Gastroesophageal sphincter (tissue), 4 donors: ENCODE measurements around the gene ACOT11. TPM values are rescaled to one million over a fixed set of nuclear protein-coding genes. Genes with fewer than 3 reads are reported as not detected.

Source experiments
- ATAC-seq: fragments of 150-250 bp; one replicate; pipeline ENCODE4 v1.9.1; 2016; ENCODE audit warnings: mild to moderate bottlenecking, moderate library complexity
- H3K27ac ChIP-seq, 4 donors: fragments of 200-600 bp; sonication (generic) in 3 of 4; 1 replicate in 3 of 4; 2 replicates in 1 of 4; pipeline ENCODE4 v1.5.1; 2016 to 2019
- H3K27me3 ChIP-seq: fragments of 200-600 bp; sonication (generic); one replicate; pipeline ENCODE4 v1.5.1; 2019
- H3K36me3 ChIP-seq, 2 donors: fragments of 200-600 bp; sonication (generic); one replicate each; pipeline ENCODE4 v1.5.1; 2019; ENCODE audit warnings: control low read depth in 1 of 2
- H3K4me1 ChIP-seq, 3 donors: fragments of 200-600 bp; sonication (generic); 1 replicate in 2 of 3; 2 replicates in 1 of 3; pipeline ENCODE4 v1.5.1; 2016 to 2019; ENCODE audit warnings: control low read depth in 2 of 3
- H3K4me3 ChIP-seq, 2 donors: fragments of 200-600 bp; sonication (generic); one replicate each; pipeline ENCODE4 v1.5.1; 2019; ENCODE audit warnings: mild to moderate bottlenecking in 1 of 2, moderate library complexity in 1 of 2
- H3K9me3 ChIP-seq, 3 donors: fragments of 200-600 bp; sonication (generic); one replicate each; pipeline ENCODE4 v1.5.1; 2017 to 2019; ENCODE audit warnings: control low read depth in 2 of 3
- EP300 ChIP-seq: sonication (generic); formaldehyde crosslinking; IDR thresholded peaks from one replicate; pipeline ENCODE4 v1.6.1; 2017; ENCODE audit warnings: antibody characterized with exemption, mild to moderate bottlenecking
- POLR2A ChIP-seq, 2 donors: fragments of 450-650 bp; IDR thresholded peaks; one replicate each; pipeline ENCODE4 v1.6.1; 2017; ENCODE audit warnings: antibody characterized with exemption in 2 of 2, mild to moderate bottlenecking in 2 of 2, moderate library complexity in 1 of 2
- POLR2AphosphoS5 ChIP-seq: sonication (generic); formaldehyde crosslinking; IDR thresholded peaks from one replicate; pipeline ENCODE4 v1.6.1; 2017; ENCODE audit warnings: antibody characterized with exemption
- WGBS, 2 donors: methylation state at CpG; one replicate each; pipeline ENCODE4 v1.1.5; 2018; ENCODE audit warnings: low coverage in 1 of 2; 5-methylcytosine and 5-hydroxymethylcytosine counted together
- total RNA-seq, 4 donors: library from RNA; depleted of rRNA; stranded (reverse); fragments of >200 nt; gene quantifications; one replicate each; pipeline ENCODE4 v1.1.0, GENCODE V29; 2016
- TF ChIP-seq, protein P1 (sequence below), 4 experiments: fragments of 200-600 bp in 2 of 4; fragments of 450-650 bp in 2 of 4; sonication (generic) in 1 of 4; IDR thresholded peaks; one replicate each; pipeline ENCODE4 v1.5.1; 2017 to 2019; ENCODE audit warnings: antibody characterized with exemption in 4 of 4, mild to moderate bottlenecking in 2 of 4, moderate library complexity in 2 of 4

Gene ACOT11
- total RNA-seq, 4 donors from 2014 or later = 4.4 to 40.5 (median 10.9) TPM

DNA sequence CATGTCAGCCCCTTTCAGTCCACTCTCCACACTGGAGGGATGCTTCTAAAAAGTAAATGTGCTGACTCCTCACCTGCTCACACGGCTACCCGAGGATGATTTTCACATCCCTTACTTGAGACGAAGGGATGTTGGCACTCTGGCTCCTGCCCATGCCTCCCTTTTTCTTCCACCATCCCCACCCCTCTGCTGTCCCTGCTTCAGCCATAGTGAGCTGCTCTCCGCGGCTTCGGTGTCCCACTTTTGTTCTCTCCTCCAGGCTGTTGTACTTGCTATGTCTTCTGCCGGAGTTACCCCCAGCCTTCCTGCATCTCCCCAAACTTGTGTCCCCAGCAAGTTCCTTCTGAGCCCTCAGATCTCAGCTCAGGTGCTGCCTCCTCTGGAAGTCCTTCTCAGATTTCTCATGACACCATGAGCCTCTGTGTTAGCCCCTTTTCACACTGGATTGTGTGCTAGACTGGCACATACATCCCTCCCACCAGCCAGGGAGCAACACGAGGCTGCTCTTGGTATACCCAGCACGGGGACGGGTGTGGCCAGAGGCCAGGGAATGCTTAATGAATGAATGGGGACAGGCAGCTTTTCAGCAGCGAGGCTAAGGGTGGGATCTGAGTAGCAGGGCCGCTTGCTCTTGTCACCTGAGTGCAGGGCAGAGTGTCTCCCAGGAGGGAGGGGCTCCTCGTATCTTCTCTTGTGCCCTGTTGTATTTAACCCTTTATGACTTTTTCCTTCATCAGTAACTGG is 1.3 kb downstream of the ACOT11 start:
- no peak for ATAC-seq
- WGBS, 2 donors = 38 to 39% methylated on average over 8 to 10 of the region's 13 CpGs
- peak overlapping the region; percentile 40 to 89 (median 88) for H3K27ac ChIP-seq
- H3K9me3 ChIP-seq = no peaks in the 10 kb centered on the region
- peaks cover 4 to 51% (median 7%) of the 10 kb centered on the region in 3 donors for H3K4me1 ChIP-seq
- H3K36me3 ChIP-seq = no peaks in the 10 kb centered on the region
- H3K4me3 ChIP-seq = peak overlapping the region; percentile 23 to 51
- no peaks in the 10 kb centered on the region for H3K27me3 ChIP-seq
- TF ChIP-seq POLR2AphosphoS5 (no peak), EP300 (no peak), POLR2A (IDR thresholded peaks at IDR 0.05) (no peak)
- TF ChIP-seq, protein P1, sequence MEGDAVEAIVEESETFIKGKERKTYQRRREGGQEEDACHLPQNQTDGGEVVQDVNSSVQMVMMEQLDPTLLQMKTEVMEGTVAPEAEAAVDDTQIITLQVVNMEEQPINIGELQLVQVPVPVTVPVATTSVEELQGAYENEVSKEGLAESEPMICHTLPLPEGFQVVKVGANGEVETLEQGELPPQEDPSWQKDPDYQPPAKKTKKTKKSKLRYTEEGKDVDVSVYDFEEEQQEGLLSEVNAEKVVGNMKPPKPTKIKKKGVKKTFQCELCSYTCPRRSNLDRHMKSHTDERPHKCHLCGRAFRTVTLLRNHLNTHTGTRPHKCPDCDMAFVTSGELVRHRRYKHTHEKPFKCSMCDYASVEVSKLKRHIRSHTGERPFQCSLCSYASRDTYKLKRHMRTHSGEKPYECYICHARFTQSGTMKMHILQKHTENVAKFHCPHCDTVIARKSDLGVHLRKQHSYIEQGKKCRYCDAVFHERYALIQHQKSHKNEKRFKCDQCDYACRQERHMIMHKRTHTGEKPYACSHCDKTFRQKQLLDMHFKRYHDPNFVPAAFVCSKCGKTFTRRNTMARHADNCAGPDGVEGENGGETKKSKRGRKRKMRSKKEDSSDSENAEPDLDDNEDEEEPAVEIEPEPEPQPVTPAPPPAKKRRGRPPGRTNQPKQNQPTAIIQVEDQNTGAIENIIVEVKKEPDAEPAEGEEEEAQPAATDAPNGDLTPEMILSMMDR (IDR thresholded peaks at IDR 0.05) = no peak

DNA sequence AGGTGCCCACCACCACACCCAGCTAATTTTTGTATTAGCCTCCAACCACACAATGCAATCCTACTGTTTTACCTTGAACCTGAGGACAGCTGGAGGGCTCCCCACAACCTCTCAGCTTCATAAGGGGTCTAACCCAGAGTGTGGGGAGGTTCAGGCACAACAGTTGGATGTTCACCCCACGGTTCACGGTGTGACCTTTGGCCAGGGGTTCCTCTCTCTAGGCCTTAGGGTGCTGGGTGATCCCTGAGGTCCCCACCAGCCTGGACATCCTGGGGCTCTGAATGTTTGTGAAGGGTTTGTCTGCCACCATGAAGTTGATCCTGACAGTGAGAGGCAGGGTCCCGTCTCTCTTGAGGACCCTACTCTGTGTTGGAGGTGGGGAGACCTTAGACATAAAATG is 3.9 kb downstream of the ACOT11 start:
- Histone ChIP-seq H3K27ac (no peak overlapping the region), H3K4me3 (no peak overlapping the region)
- no CpG with 5 or more reads among the region's 3 CpGs for WGBS, 2 donors

DNA sequence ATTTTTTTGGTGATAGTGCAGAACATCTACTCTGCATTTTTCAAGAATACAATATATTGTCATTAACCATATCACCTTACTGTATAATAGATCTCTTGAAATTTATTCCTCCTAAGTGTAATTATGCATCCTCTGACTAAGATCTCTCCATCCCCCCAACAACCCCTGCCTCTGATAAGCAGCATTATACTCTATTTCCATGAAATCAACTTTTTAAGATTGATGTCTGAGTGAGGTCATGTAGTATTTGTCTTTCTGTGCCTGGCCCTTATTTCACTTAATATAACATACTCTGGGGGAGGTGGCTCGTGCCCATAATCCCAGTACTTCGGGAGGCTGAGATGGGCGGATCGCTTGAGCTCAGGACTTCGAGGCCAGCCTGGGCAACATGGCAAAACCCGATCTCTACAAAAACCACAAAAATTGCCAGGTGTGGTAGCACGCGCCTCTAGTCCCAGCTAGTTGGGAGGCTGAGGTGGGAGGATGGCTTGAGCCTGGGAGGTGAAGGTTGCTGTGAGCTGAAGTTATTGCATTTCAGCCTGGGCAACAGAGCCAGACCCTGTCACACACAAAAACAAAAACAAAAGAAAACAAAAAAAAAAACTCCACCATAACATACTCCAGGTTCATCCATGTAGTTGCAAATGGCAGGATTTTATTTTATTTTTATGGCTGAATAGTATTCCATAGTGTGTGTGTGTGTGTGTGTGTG is 5.7 kb downstream of the ACOT11 start:
- Histone ChIP-seq H3K9me3 (no peaks in the 10 kb centered on the region), H3K4me3 (no peak overlapping the region), H3K27me3 (no peaks in the 10 kb centered on the region), H3K4me1 (peaks cover 4 to 40% (median 8%) of the 10 kb centered on the region in 3 donors), H3K36me3 (no peaks in the 10 kb centered on the region), H3K27ac (no peak overlapping the region)
- TF ChIP-seq POLR2A (IDR thresholded peaks at IDR 0.05) = no peak
- WGBS, 2 donors = 80% methylated on average over 4 of the region's 8 CpGs; no CpG with 5 or more reads in 1 of the 2 donors
- ATAC-seq = no peak

More for the DNA sequence above, 3.9 kb downstream of the ACOT11 start:
- TF ChIP-seq POLR2A (IDR thresholded peaks at IDR 0.05) (no peak), EP300 (no peak)
- TF ChIP-seq, protein P1 (IDR thresholded peaks at IDR 0.05) = no peak
- no peaks in the 10 kb centered on the region for H3K36me3 ChIP-seq
- ATAC-seq = no peak
- H3K27me3 ChIP-seq = no peaks in the 10 kb centered on the region
- peaks cover 4 to 43% (median 7%) of the 10 kb centered on the region in 3 donors for H3K4me1 ChIP-seq
- H3K9me3 ChIP-seq = no peaks in the 10 kb centered on the region

DNA sequence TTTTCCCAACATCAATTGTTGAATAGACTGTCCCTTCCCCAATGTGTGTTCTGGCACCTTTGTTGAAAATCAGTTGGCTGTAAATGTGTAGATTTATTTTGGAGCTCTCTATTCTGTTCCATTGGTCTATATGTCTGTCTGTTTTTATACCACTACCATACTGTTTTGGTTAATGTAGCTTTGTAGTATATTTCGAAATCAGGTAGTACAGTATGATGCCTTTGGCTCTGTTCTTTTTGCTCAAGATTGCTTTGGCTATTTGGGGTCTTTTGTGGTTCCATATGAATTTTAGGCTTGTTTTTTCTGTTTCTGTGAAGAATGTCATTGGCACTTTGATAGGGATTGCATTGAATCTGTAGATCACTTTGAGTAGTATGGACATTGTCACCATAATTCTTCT is 8.1 kb downstream of the ACOT11 start:
- TF ChIP-seq EP300 (no peak), POLR2AphosphoS5 (no peak), POLR2A (IDR thresholded peaks at IDR 0.05) (no peak)
- TF ChIP-seq, protein P1 (IDR thresholded peaks at IDR 0.05) = no peak
- H3K36me3 ChIP-seq = no peaks in the 10 kb centered on the region
- no peaks in the 10 kb centered on the region for H3K27me3 ChIP-seq
- H3K9me3 ChIP-seq = no peaks in the 10 kb centered on the region
- 100% methylated on average over 1 of the region's 1 CpG for WGBS, 2 donors
- H3K4me3 ChIP-seq = no peak overlapping the region
- no peak for ATAC-seq
- H3K27ac ChIP-seq = no peak overlapping the region
- H3K4me1 ChIP-seq = peaks cover 9 to 37% (median 10%) of the 10 kb centered on the region in 3 donors

DNA sequence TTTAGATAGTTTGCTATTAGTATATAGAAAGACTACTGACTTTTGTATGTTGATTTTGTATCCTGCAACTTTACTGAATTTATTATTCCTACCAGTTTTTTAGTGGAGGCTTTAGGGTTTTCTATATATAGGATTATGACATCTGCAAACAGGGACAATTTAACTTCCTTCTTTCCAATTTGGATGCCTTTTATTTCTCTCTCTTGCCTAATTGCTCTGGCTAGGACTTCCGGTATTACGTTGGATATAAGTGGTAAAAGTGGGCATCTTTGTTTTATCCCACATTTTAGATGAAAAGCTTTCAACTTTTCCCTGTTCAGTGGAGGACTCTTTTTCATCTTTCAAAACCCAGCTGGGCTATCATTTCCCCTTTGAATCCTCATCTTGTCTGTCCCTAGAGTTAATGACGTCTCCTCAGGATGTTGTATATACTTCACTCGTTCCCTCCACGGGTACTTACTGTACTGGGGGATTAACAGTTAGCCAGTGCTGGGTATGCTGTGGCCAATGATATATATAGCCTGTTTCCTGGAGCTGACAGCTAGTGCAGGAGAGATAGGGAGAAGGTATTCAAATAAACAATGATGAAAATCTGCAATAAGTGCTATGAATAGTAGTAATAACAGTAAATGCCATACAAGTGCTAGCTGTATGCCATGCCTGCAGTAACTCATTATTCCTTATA is 9.8 kb downstream of the ACOT11 start:
- H3K4me1 ChIP-seq = peaks cover 9 to 36% (median 10%) of the 10 kb centered on the region in 3 donors
- no peaks in the 10 kb centered on the region for H3K9me3 ChIP-seq
- TF ChIP-seq, protein P1 (IDR thresholded peaks at IDR 0.05) = no peak
- peak; percentile 88 for TF ChIP-seq POLR2AphosphoS5
- H3K4me3 ChIP-seq = no peak overlapping the region
- H3K27ac ChIP-seq = peak overlapping the region in 3 of 4 donors; percentile 71 to 78 (median 76)
- WGBS, 2 donors = 24 to 40% methylated on average over 5 of the region's 5 CpGs
- no peaks in the 10 kb centered on the region for H3K36me3 ChIP-seq
- H3K27me3 ChIP-seq = no peaks in the 10 kb centered on the region
- peak; percentile 65 for ATAC-seq
